IMR-90 (cell line): Measurements from ENCODE around the gene SLC35D3. TPM values are rescaled to one million over a fixed set of nuclear protein-coding genes. Genes with fewer than 3 reads are reported as not detected.

Experiments
- ATAC-seq: fragments of 200-7000 bp; cut with Tn5 transposase; 2 replicates; pipeline ENCODE4 v1.9.1; 2020; ENCODE audit warnings: low read depth, mild to moderate bottlenecking, moderate library complexity
- BruUV-seq: library from RNA; stranded (reverse); fragments of 400-500 nt; replicated peaks from 2 replicates; lab custom pipeline; 2021; lab: Mats Ljungman, UMichigan
- CTCF ChIA-PET: fragments of 300-600 bp; formaldehyde crosslinking; extraction: SDS; loops from one replicate; lab custom pipeline; 2021; ENCODE audit warnings: antibody characterized with exemption; lab: Yijun Ruan, JAX
- POLR2A ChIA-PET: fragments of 300-600 bp; sonication (Branson Sonifier 250); formaldehyde crosslinking; loops from one replicate; lab custom pipeline; 2022; ENCODE audit warnings: antibody characterized with exemption; ENCODE audit not compliant: unreplicated experiment; lab: Charles Lee
- DNase-seq: peaks from one replicate; pipeline ENCODE4 v3.0.0; 2013
- H2AFZ ChIP-seq: replicated peaks from 2 replicates; pipeline ENCODE3; 2013; ENCODE audit warnings: low read length, mild to moderate bottlenecking; ENCODE audit not compliant: poor library complexity
- H2AK5ac ChIP-seq: 2 replicates; pipeline ENCODE4 v1.6.1; 2013; ENCODE audit warnings: low read depth, low read length, inconsistent platforms
- H2AK9ac ChIP-seq: replicated peaks from 2 replicates; pipeline ENCODE3; 2013; ENCODE audit warnings: mild to moderate bottlenecking, low read depth, low read length, moderate library complexity; ENCODE audit not compliant: poor library complexity
- H2BK120ac ChIP-seq: 2 replicates; pipeline ENCODE4 v1.6.1; 2013; ENCODE audit warnings: low read depth, low read length, inconsistent platforms
- H2BK15ac ChIP-seq: 3 replicates; pipeline ENCODE4 v1.6.1; 2013; ENCODE audit warnings: low read depth, low read length, inconsistent platforms
- H2BK20ac ChIP-seq: 2 replicates; pipeline ENCODE4 v1.6.1; 2013; ENCODE audit warnings: low read depth, mild to moderate bottlenecking, inconsistent platforms, low read length, moderate library complexity
- H2BK5ac ChIP-seq: 2 replicates; pipeline ENCODE4 v1.6.1; 2013; ENCODE audit warnings: mild to moderate bottlenecking, low read depth, low read length, inconsistent platforms; ENCODE audit not compliant: poor library complexity, severe bottlenecking
- H3K14ac ChIP-seq: replicated peaks from 2 replicates; pipeline ENCODE4 v1.6.1; 2013; ENCODE audit warnings: low read depth, low read length, inconsistent platforms
- H3K18ac ChIP-seq: 2 replicates; pipeline ENCODE4 v1.6.1; 2013; ENCODE audit warnings: low read depth, low read length, control low read depth
- H3K23ac ChIP-seq: 2 replicates; pipeline ENCODE4 v1.6.1; 2013; ENCODE audit warnings: low read depth, low read length, inconsistent platforms
- H3K27ac ChIP-seq: 2 replicates; pipeline ENCODE4 v1.5.1; 2013; ENCODE audit warnings: mild to moderate bottlenecking, control low read depth, low read length; ENCODE audit not compliant: insufficient read depth
- H3K27me3 ChIP-seq: 2 replicates; pipeline ENCODE4 v1.6.1; 2013; ENCODE audit warnings: low read length; ENCODE audit not compliant: control insufficient read depth, insufficient read depth
- H3K36me3 ChIP-seq: 2 replicates; pipeline ENCODE4 v1.6.1; 2013; ENCODE audit warnings: low read length, mixed read lengths; ENCODE audit not compliant: control insufficient read depth, insufficient read depth
- H3K4ac ChIP-seq: 2 replicates; pipeline ENCODE4 v1.6.1; 2013; ENCODE audit warnings: low read depth, low read length, inconsistent platforms
- H3K4me1 ChIP-seq: 2 replicates; pipeline ENCODE4 v1.6.1; 2013; ENCODE audit warnings: low read length, mixed read lengths; ENCODE audit not compliant: control insufficient read depth, insufficient read depth
- H3K4me2 ChIP-seq: 2 replicates; pipeline ENCODE4 v1.6.1; 2013; ENCODE audit warnings: low read depth, mild to moderate bottlenecking, control low read depth, low read length, moderate library complexity
- H3K4me3 ChIP-seq: 2 replicates; pipeline ENCODE4 v1.5.1; 2013; ENCODE audit warnings: low read depth, mild to moderate bottlenecking, control low read depth, low read length, moderate library complexity; ENCODE audit not compliant: insufficient read depth
- H3K56ac ChIP-seq: 2 replicates; pipeline ENCODE4 v1.6.1; 2013; ENCODE audit warnings: low read length, inconsistent platforms; ENCODE audit not compliant: insufficient read depth; ENCODE audit errors: extremely low read depth
- H3K79me1 ChIP-seq, 2 experiments: 2 replicates each; pipeline ENCODE4 v1.6.1; 2013; ENCODE audit warnings: low read length in 2 of 2, inconsistent platforms in 1 of 2, low read depth in 1 of 2
- H3K9ac ChIP-seq: 2 replicates; pipeline ENCODE4 v1.6.1; 2013; ENCODE audit warnings: low read depth, low read length, control low read depth
- H3K9me1 ChIP-seq: 2 replicates; pipeline ENCODE4 v1.6.1; 2013; ENCODE audit warnings: low read length, inconsistent platforms; ENCODE audit not compliant: insufficient read depth
- H3K9me3 ChIP-seq: 2 replicates; pipeline ENCODE4 v1.6.1; 2013; ENCODE audit warnings: low read length; ENCODE audit not compliant: control insufficient read depth, insufficient read depth
- H4K20me1 ChIP-seq: 2 replicates; pipeline ENCODE4 v1.6.1; 2013; ENCODE audit warnings: low read length, inconsistent platforms; ENCODE audit not compliant: insufficient read depth
- H4K5ac ChIP-seq: 2 replicates; pipeline ENCODE4 v1.6.1; 2013; ENCODE audit warnings: mild to moderate bottlenecking, low read depth, low read length, control low read depth
- H4K8ac ChIP-seq, 2 experiments: 2 replicates each; pipeline ENCODE4 v1.6.1; 2013; ENCODE audit warnings: low read depth in 2 of 2, low read length in 2 of 2, control low read depth in 1 of 2, inconsistent platforms in 1 of 2
- H4K91ac ChIP-seq: 2 replicates; pipeline ENCODE4 v1.6.1; 2013; ENCODE audit warnings: low read depth, low read length, inconsistent platforms; ENCODE audit not compliant: insufficient read depth
- CEBPB ChIP-seq: IDR thresholded peaks from 2 replicates; pipeline ENCODE4 v1.6.1; 2012; ENCODE audit warnings: low read depth, low read length, improper control_type of control experiment
- FOS ChIP-seq: fragments of 150-350 bp; IDR thresholded peaks from 2 replicates; pipeline ENCODE4 v1.6.1; 2016; ENCODE audit warnings: low read depth, low read length
- MAZ ChIP-seq: IDR thresholded peaks from 2 replicates; pipeline ENCODE4 v1.6.1; 2012; ENCODE audit warnings: low read depth, mild to moderate bottlenecking, low read length, improper control_type of control experiment, moderate library complexity, borderline replicate concordance
- RFX5 ChIP-seq: IDR thresholded peaks from 2 replicates; pipeline ENCODE4 v1.8.0; 2012; ENCODE audit warnings: low read depth, mild to moderate bottlenecking, low read length, moderate library complexity
- WGBS, 2 experiments: methylation state at CpG; one replicate each; pipeline versions ENCODE4 v1.1.5 to v1.1.7; 2013; ENCODE audit warnings: missing lambda C conversion rate in 2 of 2; ENCODE audit not compliant: insufficient read length in 1 of 2; ENCODE audit errors: extremely low coverage in 2 of 2; 5-methylcytosine and 5-hydroxymethylcytosine counted together
- dilution Hi-C: fragments of 300-500 bp; cut with HindIII; formaldehyde crosslinking; loops from one replicate; pipeline ENCODE4 v1.14.3; 2018; ENCODE audit warnings: low sequenced_read_pairs; ENCODE audit not compliant: unreplicated experiment
- in situ Hi-C: fragments of 300-500 bp; cut with MboI; formaldehyde crosslinking; loops from 3 replicates; pipeline ENCODE4 v1.14.3; 2019; ENCODE audit warnings: low sequenced_read_pairs, inconsistent platforms, mixed read lengths
- intact Hi-C: fragments of 100-400 bp; cut with micrococcal nuclease; formaldehyde crosslinking; loops from 2 replicates; pipeline ENCODE4 v1.10.0; 2022
- polyA plus RNA-seq, 3 experiments: library from polyadenylated mRNA; depleted of rRNA; stranded (reverse); fragments of >200 nt; gene quantifications; 2 replicates each; pipeline ENCODE4 v1.2.3, GENCODE V29; 2012; ENCODE audit warnings: low replicate concordance in 1 of 3
- total RNA-seq: library from RNA; depleted of rRNA; stranded (reverse); fragments of >200 nt; gene quantifications from 2 replicates; pipeline ENCODE4 v1.2.3, GENCODE V29; 2012

SLC35D3 gene
- total and polyA plus RNA-seq, 2 of the 4 experiments (the other 2 are of a cell fraction): not detected

DNA sequence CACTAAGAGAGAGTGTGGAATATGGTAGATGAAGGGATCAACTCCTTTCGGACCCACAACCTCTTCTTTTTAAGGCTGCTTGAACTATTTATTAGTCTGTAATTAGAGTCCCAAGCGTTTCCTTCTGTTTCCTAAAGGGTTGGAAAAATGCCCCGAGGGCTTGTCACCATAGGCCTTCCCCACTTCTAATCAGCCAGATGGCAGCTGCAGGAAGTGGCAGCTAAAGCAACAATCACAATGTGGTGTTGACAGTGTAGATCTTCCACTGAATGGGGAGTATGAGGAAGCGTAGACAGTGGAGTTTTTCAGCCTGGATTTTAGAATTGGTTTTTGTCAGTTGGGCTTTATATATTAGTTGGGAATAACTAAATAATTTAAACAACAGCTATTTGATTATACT lies 40.6 kb downstream of the SLC35D3 start:
- no TSS peak for BruUV-seq
- no CpG with 5 or more reads among the region's 4 CpGs for WGBS, 2 experiments

More for the DNA sequence above, 40.6 kb downstream of the SLC35D3 start:
- no peak overlapping the region for H3K4ac ChIP-seq
- H3K27me3 ChIP-seq: peaks cover 8% of the 10 kb centered on the region
- ATAC-seq (no peak), DNase-seq (no peak)
- H3K14ac ChIP-seq: no peak overlapping the region
- no peaks in the 10 kb centered on the region for H3K4me1 ChIP-seq
- H2BK20ac ChIP-seq: no peak overlapping the region
- no peak overlapping the region for H4K5ac ChIP-seq
- no peak overlapping the region for H2BK120ac ChIP-seq
- no peak overlapping the region for H4K91ac ChIP-seq
- H3K56ac ChIP-seq: no peak overlapping the region
- H3K18ac ChIP-seq: no peak overlapping the region
- ChIA-PET CTCF (no interaction called here), POLR2A (no interaction called here)
- H2AK9ac ChIP-seq: no peak overlapping the region
- no peak for TF ChIP-seq CEBPB
- TF ChIP-seq MAZ: no peak
- TF ChIP-seq RFX5: no peak
- no peak for TF ChIP-seq FOS
- H4K20me1 ChIP-seq: no peaks in the 10 kb centered on the region
- H2AFZ ChIP-seq: no peak overlapping the region
- no peaks in the 10 kb centered on the region for H3K36me3 ChIP-seq
- dilution Hi-C loops (no loop called here), in situ Hi-C loops (no loop called here), intact Hi-C loops (no loop called here)
- no peaks in the 10 kb centered on the region for H3K9me3 ChIP-seq
- no peak overlapping the region for H4K8ac ChIP-seq
- no peak overlapping the region for H2AK5ac ChIP-seq
- no peak overlapping the region for H2BK5ac ChIP-seq
- no peaks in the 10 kb centered on the region for H3K79me1 ChIP-seq
- H3K27ac ChIP-seq: no peak overlapping the region
- H3K9ac ChIP-seq: no peak overlapping the region
- H2BK15ac ChIP-seq: no peak overlapping the region
- H3K4me2 ChIP-seq: no peak overlapping the region
- H3K23ac ChIP-seq: no peak overlapping the region
- no peaks in the 10 kb centered on the region for H3K9me1 ChIP-seq
- no peak overlapping the region for H3K4me3 ChIP-seq
